ENCODE measurements around the gene SLC6A9.
A peak's percentile ranks its signal among the peaks of the same experiment; 100 is the strongest.

SLC6A9 gene

DNA sequence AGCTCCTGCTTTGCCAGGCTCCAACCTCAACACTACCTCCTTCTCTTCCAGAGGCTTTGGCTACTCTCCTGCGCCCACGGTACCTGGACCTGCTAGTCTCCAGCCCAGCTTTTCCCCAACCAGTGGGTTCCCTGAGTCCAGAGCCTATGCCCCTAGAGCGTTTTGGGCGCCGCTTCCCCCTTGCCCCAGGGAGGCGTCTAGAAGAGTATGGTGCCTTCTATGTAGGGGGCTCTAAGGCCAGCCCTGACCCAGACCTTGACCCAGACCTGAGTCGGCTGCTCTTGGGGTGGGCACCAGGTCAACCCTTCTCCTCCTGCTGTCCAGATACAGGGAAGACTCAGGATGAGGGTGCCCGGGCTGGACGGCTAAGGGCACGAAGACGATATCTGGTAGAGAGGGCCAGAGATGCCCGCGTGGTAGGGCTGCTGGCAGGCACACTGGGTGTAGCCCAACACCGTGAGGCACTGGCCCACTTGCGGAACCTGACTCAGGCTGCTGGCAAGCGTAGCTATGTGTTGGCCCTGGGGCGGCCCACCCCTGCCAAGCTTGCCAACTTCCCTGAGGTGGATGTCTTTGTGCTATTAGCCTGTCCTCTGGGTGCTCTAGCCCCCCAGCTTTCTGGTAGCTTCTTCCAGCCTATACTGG, 59.8 kb downstream of the SLC6A9 start:
- DNase-seq (ENCODE audit: low read depth in 2 of 3, low spot score in 1 of 3) = no peak

DNA sequence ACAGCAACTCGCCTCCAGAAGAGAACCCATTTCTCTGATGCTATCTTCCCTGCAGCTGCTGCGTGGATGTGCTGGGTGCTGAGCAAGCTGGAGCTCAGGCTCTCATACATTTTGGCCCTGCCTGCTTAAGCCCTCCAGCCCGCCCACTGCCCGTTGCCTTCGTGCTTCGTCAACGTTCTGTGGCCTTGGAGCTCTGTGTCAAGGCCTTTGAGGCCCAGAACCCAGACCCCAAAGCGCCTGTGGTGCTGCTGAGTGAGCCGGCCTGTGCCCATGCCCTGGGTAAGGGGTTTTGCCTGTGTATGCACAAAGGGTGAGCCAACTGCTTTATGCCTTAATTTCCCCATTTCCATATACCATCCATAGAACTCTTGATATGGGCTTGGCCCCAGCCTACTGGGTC, 60.4 kb downstream of the SLC6A9 start:
- DNase-seq (ENCODE audit: low read depth in 2 of 3, low spot score in 1 of 3) = no peak

DNA sequence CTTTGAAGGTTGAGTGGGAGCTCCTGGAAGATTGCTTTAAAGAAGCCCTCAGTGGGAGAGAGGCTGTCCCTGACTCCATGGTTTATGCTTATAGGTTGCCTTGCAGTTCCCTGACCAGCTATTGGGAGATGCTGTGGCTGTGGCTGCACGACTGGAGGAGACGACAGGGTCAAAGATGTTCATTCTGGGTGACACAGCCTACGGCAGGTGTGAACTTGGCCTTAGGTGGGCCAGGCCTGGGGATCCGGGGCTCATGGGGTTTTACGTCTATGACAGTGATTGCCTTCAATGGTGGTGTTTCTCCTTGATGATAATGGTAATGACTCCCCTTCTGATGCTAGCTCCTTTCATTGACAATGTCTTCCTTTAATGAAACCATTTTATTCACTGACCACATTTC, 60.8 kb downstream of the SLC6A9 start:
- DNase-seq (ENCODE audit: low read depth in 2 of 3, low spot score in 1 of 3) = no peak

DNA sequence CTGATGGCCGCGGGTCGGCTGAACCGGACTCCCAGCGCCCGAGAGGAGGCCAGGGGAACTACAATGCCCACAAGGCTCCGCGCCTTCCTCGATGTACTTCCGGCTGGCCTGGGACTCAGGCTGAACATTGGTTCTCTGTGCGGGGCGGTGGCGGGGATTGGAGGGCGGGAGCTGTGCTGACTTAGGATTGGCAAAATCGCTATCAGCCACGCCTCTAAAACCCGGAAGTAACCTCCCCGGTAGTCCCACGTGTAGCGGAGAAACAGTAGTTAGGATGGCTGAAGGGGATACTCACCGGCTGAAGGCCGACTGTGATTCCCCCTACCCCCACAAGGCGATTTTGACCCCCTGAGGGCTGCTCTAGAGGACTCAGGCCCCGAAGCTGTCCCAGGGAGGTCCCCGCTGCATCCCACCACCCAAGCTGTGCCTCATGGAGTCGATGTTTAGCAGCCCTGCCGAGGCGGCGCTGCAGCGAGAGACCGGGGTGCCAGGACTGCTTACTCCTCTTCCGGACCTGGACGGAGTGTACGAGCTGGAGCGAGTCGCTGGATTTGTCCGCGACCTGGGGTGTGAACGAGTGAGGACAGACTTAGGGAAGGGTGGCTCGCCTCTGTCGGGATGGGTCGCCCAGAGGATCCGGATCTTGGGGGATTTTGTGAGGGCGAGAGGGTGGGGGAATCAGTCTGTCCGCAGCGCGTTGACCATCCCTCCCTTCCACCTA, 61.4 kb downstream of the SLC6A9 start, which contains the start of gene DPH2:
DPH2 (plus strand) TSS at position 265 of the 721 bp plus-strand sequence; CDS start at position 431, 166 bp downstream.
- DNase-seq (ENCODE audit: low read depth in 2 of 3, low spot score in 1 of 3) = peak; percentile 92 to 96 (median 95)

DNA sequence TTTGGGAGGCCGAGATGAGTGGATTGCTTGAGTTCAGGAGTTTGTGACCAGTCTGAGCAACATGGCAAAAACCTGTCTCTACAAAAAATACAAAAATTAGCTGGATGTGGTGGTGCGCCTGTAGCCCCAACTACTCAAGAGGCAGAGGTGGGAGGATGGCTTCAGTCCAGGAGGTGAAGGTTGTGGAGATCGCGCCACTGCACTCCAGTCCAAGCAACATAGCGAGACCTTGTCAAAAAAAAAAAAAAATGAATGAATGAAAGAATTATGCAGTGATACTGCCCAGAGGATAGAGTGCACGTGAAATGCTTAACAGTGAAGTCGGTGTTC, 61.9 kb downstream of the SLC6A9 start:
- no peak for DNase-seq (ENCODE audit: low read depth in 2 of 3, low spot score in 1 of 3)

DNA sequence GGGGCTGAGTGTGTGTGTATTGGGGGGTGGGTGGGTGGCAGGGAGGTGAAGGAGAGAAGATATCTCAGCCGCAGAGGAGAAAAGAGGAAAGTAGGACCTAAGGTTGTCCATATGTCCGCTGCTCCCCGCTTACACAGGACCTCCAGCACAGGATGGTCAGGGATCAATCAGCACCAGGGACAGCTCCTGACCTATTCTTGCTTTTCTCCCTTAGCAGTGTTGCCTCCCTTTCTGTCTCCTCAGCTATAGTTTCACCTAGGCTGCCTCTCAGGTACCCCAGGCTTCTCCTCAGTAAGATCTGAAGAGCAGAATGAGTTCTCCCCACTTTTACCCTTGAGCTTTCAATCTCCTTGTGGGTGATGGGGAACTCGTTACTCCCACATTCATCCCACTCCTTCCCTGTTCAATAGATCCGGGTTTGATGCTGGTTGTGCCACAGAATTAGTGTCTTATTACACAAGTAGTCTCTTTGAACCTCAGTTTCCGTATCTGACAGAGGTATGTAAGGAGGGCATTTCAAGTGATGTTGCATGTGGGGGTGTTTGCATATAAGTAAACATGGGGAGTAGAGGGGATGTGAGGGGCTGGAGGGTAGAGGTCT, 62.8 kb downstream of the SLC6A9 start:
- no peak for DNase-seq (ENCODE audit: low read depth in 2 of 3, low spot score in 1 of 3)

DNA sequence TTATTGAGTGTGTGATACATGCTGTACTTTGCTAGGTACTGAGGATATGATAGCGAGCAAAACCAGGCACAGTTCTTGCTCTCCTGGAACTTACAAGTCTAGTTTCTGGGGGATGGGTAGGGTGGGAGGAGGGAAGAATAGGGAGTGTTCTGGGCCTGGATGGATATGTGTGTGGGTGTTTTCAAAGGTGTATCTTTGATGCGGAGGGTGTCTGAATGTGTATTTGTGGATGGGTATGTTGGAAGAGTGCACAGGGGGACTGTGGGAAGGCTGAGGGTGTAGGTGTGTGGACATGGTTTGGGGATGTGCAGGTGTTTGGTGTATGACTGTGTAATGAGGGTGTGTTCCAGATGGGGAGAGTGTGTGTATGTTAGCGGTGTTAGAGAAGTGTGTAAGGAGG, 65.9 kb downstream of the SLC6A9 start:
- DNase-seq (ENCODE audit: low read depth in 2 of 3, low spot score in 1 of 3) = no peak

DNA sequence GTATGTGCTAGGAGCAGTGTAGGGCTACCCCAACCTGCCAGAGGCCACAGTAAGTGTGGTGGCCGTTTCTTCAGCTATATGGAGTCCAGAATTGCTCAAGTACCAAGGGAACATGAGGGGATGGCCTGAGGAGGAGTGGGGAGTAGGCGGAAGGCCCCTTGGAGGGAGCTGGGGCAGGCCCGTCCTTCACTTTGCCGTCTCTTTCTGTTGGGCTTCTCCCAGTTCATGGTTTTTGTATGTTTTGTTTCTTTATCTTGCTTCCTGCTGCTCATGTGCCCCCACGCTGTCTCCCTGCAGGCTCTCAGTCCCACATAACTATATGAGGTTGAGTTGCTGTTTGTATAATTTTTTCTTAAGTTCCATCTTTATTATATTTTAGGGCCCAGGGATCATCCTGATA, 67.4 kb downstream of the SLC6A9 start:
- no peak for DNase-seq (ENCODE audit: low read depth in 2 of 3, low spot score in 1 of 3)

DNA sequence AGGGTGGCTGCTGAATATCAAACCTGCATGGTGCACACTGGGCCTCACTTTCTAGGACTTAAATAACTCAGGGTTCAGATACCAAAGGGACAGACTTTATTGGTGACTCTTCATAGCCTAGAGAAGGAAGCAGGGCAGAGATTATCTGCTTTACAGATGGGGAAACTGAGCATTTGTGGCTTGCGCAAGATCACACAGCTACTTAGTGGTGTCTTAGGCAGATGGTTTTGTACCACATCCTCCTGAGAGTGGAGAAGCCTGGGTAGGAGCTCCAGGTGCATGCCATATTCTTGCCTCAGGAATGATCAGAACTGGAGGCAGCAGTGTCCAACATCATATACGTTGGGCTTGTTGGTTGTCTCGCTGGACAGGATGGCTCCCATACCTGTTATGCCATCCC, 68.3 kb downstream of the SLC6A9 start:
- DNase-seq (ENCODE audit: low read depth in 2 of 3, low spot score in 1 of 3) = no peak

DNA sequence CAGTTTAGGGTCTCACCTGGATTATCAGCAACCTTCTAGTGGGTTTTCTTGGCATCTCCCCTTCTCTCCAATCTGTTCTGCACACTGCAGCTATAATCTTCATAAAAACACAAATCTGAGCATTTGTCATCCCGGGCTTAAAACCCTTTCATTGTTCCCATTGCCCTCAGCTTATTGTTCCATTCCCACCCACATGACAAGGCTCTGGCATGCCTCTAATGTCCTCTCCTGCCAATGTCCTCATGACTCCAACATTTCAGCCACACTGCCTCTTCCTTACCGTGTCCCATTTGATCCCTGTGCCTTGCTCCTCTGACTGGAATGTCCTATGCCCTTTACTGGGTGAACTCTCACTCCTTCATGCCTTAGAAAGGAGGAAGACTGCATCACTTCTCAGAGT, 68.9 kb downstream of the SLC6A9 start:
- DNase-seq (ENCODE audit: low read depth in 2 of 3, low spot score in 1 of 3) = no peak

DNA sequence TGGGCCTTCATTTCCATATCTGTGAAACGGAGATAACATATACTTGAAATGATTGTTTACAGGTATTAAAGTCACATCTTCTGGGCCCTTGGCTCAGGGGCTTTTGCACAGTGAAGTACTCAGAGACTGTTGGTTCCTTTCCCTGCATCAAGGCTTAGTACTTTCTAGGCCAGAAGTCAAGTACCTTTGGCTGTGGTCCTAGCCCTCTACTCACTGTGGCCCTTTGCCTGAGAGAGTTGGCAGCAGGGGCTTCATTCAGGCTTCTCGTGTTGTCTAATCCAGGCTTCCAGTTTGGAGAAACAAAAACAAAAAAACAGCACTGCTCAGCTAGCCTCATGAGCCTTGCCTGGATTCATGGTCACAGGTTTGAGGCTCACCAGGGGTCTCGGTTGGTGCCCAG, 69.6 kb downstream of the SLC6A9 start:
- DNase-seq (ENCODE audit: low read depth in 2 of 3, low spot score in 1 of 3) = no peak

DNA sequence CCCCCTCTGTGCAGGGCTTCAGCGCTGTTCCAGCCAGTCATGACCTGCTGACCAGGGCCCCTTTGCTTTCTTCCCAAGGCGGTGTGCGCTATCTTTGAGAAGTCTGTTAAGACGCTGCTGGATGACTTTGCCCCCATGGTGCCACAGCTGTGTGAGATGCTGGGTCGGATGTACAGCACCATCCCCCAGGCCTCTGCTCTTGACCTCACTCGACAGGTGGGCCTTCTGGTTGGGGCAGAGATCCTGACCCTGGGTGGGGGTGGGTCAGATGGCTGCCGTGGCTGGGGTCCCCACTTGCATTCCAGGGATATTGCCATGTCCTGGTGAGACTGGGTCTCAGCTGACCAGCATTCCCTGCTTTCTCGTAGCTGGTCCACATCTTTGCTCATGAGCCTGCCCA, 70.5 kb downstream of the SLC6A9 start:
- no peak for DNase-seq (ENCODE audit: low read depth in 2 of 3, low spot score in 1 of 3)

DNA sequence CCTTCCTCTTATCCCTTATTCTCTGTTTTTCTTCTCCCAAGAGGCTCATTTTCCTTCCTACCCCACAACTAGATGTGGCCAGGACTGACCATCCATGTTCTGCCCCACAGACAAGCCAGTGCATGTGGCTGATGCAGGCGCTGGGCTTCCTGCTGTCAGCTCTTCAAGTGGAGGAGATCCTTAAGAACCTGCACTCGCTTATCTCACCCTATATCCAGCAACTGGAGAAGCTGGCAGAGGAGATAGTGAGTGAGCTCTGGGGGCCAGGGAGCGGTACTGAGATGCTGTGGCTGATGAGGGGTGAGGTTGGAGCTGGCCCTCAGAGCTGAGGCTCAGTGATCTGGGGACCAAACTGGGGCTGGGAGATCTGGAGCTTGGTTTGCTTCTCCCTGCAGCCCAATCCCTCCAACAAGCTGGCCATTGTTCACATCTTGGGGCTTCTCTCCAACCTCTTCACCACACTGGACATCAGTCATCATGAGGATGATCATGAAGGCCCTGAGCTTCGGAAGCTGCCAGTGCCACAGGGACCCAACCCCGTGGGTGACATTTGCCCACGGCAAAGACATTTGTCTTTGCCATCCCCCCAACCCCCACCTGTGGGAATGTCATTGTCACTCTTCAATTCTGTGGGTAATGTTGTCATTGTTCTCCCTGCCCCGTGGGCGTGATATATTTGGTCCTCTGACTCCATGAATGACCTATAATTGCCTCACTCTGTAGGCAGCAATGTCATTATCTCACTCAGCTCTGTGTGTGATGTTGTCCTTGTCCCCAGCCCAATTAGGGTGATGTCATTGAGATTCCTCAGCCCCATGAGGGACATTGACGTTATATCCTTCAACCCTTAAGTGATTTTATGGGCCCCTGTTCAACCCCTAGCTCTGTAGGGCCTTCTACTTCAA, 72.7 kb downstream of the SLC6A9 start:
- no peak for DNase-seq (ENCODE audit: low read depth in 2 of 3, low spot score in 1 of 3)

DNA sequence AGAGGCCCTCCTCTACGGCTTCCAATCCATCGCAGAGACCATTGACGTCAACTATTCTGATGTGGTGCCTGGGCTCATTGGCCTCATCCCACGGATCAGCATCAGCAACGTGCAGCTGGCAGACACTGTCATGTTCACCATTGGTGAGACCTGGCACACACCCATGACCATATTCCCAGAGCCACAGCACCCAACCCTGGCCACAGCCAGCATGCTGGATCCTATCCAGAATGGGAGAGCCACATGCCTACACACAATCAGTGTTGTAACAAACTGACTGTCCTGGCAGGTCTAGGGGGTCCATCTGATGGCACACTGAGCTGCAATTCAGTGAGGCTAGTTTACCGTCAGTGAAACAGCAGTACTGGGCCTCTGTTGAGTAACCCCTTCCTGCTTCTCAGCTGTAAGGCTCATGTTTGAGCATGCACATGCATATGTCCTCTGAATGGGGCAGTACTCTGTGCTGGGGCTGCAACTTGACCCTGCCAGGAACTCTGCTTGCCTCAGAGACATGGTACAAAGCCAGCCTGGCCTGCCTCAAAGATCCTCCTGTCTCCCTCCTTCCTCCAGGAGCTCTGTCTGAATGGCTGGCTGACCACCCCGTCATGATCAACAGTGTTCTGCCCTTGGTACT, 73.7 kb downstream of the SLC6A9 start:
- no peak for DNase-seq (ENCODE audit: low read depth in 2 of 3, low spot score in 1 of 3)

DNA sequence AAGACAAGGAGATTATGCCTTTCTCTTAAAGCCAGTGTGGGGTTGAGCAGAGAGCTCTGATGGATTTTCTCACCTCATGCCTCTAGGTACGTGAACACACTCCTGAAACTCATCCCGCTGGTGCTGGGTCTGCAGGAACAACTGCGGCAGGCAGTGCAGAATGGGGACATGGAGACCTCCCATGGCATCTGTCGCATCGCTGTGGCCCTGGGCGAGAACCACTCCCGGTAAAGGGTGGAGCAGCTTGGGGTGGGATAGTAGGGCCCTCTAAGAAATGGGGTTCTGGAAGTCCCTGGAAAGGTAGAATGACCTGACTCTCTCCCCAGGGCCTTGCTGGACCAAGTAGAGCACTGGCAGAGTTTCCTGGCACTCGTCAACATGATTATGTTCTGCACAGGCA, 75.0 kb downstream of the SLC6A9 start:
- DNase-seq (ENCODE audit: low read depth in 2 of 3, low spot score in 1 of 3) = no peak

DNA sequence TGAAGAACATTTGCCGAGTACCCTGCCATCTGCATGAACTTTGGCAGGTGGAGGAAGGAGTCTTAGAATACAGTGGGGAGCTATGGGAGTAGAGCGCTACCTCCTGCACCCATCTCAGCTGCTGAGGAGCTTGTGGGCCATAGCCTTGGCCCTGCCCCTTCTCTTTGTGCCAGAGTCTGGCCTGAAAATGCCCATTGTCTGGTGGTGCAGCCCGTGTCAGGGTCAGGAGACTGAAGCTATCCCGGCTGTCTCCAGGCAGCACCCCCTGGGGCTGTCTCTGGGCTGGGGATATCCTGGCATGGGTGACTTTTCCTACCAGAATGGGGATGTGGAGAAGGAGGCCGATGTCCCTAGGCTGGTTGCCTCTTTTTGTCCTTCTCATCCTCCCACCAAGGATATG, 77.2 kb downstream of the SLC6A9 start:
- no peak for DNase-seq (ENCODE audit: low read depth in 2 of 3, low spot score in 1 of 3)

DNA sequence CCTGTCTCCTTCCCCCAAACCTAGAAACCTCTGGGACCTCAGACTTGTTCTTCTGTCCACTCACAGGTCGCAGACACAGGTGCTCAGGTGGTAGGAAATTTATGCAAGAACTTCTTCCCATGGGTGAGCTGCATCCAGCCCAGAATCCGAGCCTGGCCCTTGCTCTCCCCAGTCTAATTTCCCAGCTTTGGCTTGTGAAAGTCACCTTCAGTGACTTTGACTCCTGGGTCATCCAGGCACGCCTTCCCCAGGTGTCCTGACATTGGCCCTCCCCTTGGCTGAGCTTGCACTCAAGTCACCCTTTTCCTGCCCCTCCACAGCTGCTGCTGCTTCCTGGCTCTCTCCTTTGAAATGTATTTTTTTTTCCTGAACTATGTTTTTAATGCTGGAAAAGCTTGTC, 77.9 kb downstream of the SLC6A9 start:
- DNase-seq (ENCODE audit: low read depth in 2 of 3, low spot score in 1 of 3) = no peak

DNA sequence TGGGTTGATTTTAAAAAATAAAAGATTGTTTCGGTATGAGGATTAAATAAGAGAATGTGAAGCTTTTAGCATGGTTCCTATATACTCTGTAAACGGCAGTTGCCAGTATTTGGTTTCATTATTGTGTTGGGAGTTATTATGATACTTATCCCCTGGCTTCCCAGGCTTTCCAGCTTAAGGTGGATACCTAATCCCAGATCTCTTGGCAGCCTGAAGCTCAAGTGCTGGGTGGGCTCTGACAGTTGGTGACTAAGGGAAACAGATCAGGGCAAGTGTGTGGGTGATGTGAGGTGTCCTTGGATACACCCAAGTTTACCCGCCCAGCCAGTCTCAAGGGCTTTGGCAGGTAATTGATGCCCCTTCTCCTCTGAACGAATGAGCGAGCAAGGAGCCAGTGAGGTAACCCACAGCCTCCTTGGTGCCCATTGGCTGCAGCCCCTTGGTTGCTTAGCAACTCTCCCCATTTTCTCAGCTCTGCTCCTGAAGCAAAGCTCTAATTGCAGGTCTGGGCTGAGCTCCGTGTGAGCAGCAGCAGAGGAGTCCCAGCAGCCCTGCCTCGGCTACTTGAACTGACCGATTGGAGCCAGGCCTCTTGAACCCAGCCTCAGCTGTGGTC, 78.4 kb downstream of the SLC6A9 start:
- DNase-seq (ENCODE audit: low read depth in 2 of 3, low spot score in 1 of 3) = no peak

DNA sequence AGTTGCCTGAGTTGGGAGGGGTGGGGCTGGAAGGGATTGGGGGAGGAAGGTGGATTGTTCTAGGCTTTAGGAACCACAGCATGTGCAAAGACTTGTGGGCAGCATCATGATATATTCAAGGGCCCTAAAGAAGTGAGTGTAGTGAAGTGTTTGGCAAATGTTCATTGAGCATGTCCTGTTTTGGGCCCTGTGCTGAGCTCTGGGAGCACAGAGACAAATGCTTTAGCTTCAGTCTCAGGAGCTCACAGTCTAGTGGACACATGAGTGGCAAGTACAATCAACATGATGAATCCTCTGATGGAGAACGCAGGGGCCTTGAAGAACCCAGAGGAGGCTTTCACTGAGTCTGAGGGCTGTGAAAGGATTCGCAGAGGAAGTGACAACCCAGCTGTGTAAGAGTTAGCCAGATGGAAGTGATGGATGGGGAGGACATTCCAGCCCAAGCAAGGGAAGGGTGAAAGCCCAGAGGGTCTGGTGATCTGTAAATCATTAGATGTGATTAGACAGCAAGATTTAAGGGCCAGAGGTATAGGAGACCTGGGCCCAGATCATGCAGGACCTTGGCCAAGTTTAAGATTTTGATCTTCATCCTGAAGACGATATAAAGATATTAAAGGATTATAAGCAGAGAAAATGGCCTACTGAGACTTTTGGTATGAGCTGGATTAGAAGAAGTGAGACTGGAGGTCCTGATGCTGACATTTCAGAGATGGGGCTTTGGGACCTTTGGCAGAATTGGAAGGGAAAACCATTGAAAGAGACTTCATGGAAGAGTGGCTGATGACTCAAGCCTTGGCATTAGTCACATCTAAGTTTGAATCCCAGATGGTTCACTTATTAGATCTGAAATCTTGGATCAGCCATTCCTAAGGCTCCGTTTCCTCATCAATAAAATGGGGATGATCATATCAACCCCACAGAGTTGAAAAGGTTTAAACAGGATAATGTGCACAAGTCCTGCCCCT, 80.0 kb downstream of the SLC6A9 start:
- no peak for DNase-seq (ENCODE audit: low read depth in 2 of 3, low spot score in 1 of 3)

DNA sequence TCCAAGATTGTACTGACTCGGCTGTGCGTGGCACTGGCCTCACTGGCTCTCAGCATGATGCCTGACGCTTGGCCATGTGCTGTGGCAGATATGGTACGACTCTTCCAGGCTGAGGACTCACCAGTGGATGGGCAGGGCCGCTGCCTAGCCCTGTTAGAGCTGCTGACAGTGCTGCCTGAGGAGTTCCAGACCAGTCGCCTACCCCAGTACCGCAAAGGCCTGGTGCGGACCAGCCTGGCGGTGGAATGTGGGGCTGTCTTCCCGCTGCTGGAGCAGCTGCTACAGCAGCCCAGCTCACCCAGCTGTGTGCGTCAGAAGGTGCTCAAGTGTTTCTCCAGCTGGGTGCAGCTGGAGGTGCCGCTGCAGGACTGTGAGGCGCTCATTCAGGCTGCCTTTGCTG, 81.6 kb downstream of the SLC6A9 start:
- no peak for DNase-seq (ENCODE audit: low read depth in 2 of 3, low spot score in 1 of 3)

All from stimulated activated CD4-positive, alpha-beta T cell treated with anti-CD3 and anti-CD28 coated beads, Interleukin-12 subunit alpha, Interleukin-12 subunit beta, amount 100 ng/mL, for 48 hours (primary cell).